ENCODE data around the gene RET.

RET gene

DNA sequence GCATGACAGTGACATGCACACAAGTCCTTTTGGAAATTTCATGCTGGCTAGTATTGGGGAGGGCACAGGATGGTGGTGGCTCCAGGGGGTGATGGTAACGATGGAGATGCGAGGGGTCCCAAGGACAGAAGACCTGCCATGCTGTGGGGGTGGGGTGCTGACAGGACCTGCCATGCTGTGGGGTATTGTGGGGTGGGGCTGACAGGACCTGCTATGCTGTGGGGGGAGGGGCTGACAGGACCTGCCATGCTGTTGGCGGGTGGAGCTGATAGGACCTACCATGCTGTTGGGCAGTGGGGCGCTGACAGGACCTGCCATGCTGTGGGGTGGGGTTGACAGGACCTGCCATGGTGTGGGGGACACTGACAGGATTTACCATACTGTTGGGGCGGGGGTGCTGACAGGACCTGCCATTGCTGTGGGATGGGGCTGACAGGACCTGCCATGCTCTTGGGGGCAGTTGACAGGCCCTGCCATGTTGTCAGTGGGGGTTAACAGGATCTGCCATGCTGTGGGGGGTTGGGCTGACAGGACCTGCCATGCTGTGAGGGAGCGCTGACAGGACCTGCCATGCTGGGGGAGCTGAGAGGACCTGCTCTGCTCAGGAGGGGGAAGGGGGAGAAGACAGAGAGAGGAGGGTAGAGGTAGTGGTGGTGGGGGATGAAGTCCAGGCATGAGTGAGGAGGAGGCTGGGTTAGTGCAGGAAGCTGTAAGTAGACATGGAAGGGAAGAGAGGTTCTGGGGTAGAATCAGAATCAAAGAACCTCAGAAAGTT is 36.2 kb upstream of the RET start:
- no peak overlapping the region for H3K4me3 ChIP-seq (ENCODE audit: control insufficient read depth, low read depth, low read length)
- no peak for DNase-seq (ENCODE audit: low read depth)
- TF ChIP-seq, protein P1, sequence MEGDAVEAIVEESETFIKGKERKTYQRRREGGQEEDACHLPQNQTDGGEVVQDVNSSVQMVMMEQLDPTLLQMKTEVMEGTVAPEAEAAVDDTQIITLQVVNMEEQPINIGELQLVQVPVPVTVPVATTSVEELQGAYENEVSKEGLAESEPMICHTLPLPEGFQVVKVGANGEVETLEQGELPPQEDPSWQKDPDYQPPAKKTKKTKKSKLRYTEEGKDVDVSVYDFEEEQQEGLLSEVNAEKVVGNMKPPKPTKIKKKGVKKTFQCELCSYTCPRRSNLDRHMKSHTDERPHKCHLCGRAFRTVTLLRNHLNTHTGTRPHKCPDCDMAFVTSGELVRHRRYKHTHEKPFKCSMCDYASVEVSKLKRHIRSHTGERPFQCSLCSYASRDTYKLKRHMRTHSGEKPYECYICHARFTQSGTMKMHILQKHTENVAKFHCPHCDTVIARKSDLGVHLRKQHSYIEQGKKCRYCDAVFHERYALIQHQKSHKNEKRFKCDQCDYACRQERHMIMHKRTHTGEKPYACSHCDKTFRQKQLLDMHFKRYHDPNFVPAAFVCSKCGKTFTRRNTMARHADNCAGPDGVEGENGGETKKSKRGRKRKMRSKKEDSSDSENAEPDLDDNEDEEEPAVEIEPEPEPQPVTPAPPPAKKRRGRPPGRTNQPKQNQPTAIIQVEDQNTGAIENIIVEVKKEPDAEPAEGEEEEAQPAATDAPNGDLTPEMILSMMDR (IDR thresholded peaks at IDR 0.05; ENCODE audit: control insufficient read depth, insufficient read depth, low read depth, low read length, missing control alignments), result no peak

DNA sequence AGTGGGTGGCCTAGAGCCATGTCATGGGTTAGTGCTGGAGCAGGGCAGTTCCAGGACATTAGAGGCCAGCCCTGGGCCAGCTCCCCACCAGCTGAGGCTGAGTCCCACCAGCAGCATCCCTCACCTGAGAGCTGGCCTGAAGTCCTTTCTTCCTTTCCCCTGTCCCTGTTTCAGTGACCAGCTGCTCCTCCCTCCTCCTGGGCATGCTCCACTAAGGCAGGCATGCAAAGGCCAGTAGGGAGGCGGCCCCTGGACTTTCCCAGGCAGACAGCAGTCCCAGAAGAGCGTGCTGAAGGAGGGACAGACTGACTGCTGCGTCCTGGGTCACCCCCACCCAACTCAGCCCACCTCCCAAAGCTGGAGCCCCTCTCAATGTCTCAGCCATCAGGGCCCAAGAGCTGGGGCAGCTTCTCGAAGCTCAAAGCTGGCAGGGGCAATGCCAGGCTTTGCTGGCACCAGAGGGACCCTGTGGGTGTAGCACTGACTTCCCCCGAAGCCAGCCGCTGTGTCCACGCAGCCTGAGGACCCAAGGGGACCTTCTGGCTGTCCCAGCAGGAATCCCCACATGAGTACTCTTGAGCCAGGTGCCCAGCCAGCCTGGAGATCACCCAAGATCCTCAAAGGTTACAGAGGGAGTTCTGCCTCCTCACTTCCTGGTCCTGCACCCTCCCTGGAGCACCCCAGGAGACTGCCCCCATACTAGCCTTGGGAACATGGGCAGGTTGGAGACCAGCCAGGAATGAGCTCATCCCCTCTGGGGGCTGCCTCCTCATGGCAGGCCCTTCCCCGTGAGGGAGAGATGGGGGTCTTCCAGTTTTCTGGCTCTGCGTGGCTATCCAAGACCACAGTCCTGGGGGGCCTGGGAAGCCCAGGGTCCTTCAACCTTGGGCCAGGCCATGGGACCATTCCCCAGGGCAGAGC is 35.2 kb upstream of the RET start:
- no peak for DNase-seq (ENCODE audit: low read depth)

DNA sequence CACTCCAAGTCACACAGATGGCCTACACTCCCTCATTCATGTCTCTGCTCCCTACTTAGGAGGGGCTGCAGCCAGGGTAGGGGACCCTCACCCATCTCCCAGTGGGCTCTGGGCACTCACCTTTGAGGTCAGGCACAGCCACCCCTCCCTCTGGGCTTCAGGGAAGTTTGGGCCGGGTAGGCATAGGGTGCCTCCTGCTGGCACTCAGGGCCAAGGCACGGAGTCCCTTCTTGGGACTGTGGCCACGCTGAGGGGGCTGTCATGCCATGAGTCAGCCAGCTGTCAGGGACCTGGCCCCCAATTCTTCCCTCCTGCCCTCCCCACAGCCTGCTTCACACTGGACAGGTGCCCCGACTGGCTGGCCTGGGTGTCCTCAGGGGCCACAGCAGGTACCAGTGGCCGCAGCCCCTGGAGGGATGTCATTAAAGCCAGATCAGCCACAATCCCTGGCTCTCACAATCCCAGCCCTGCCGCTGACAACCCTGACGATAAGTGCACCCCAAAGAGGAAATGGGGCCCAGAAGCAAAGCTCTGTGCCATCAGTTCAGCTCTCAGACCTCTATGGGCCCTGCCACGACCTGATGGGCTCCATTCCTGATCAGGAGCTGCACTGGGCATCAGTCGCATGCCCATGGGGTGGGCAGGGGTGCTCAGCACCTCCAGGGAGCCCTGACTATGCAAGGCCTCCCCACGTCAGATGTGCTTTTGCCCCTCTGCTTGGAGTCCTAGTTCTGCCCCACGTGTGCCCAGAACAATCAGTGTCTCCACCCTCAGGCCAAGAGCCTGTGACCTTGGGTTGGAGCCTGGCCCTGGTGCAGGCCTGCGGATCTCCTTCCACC is 34.1 kb upstream of the RET start:
- TF ChIP-seq, protein P1 (IDR thresholded peaks at IDR 0.05; ENCODE audit: control insufficient read depth, insufficient read depth, low read depth, low read length, missing control alignments), result no peak
- H3K4me3 ChIP-seq (ENCODE audit: control insufficient read depth, low read depth, low read length), result no peak overlapping the region
- DNase-seq (ENCODE audit: low read depth), result no peak

More for the DNA sequence above, 35.2 kb upstream of the RET start:
- TF ChIP-seq, protein P1 (IDR thresholded peaks at IDR 0.05; ENCODE audit: control insufficient read depth, insufficient read depth, low read depth, low read length, missing control alignments), result no peak
- no peak overlapping the region for H3K4me3 ChIP-seq (ENCODE audit: control insufficient read depth, low read depth, low read length)

DNA sequence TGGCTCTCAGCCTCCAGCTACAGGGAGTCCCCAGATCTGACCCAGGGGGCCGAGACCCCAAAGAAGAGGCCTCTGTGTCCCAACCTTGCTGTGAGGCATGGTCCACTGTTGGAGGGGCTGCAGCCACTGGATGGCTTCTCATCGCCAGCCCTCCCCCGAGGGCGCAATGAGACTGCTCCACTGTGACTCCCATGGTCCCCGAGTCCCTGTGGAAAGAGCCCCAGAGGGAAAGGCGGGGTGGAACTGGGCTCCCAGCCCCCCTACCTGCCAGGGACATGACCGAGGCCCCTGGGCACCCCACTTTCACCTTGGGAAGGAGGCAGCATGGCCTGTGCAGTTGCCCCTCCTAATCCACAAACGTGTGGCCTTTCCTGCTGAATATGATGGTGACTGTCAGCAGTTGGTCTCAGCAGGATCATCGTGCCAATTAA is 33.5 kb upstream of the RET start:
- H3K4me3 ChIP-seq (ENCODE audit: control insufficient read depth, low read depth, low read length), result no peak overlapping the region
- TF ChIP-seq, protein P1 (IDR thresholded peaks at IDR 0.05; ENCODE audit: control insufficient read depth, insufficient read depth, low read depth, low read length, missing control alignments), result no peak
- no peak for DNase-seq (ENCODE audit: low read depth)

DNA sequence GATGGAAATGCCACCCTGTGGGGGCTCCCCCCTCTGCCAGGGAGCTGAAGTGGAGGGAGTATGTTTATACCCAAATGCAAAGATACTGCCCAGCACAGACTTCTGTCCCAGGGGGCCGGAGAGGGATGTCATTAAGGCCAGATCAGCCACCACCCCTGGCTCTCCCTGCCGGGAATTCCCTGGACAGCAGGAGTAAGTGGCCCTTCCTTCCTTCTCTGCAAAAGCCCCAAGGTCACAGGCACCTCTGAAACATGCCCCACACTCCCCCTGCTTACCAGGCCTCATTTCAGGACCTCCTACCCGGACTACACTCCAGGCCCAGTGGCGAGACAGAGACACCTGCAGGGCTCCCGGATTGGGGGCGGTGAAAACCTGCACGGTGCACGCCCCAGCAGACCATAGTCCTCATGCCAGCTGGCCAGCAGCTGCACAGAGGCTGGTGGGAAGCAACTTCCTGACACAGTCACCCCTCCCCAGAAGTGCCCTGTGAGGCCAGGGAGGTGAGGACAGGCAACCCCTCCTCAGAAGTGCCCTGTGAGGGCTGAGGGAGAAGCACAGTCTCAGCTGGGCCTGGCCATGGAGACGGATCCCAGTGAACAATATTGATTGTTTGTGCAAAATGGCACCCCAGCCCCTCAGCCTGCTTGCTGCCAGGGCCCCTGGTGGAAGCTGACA is 33.0 kb upstream of the RET start:
- DNase-seq (ENCODE audit: low read depth), result no peak
- H3K4me3 ChIP-seq (ENCODE audit: control insufficient read depth, low read depth, low read length), result no peak overlapping the region
- TF ChIP-seq, protein P1 (IDR thresholded peaks at IDR 0.05; ENCODE audit: control insufficient read depth, insufficient read depth, low read depth, low read length, missing control alignments), result no peak

All from AG09309 (cell line).